Measurements from ENCODE around the gene NXPE3.

DNA sequence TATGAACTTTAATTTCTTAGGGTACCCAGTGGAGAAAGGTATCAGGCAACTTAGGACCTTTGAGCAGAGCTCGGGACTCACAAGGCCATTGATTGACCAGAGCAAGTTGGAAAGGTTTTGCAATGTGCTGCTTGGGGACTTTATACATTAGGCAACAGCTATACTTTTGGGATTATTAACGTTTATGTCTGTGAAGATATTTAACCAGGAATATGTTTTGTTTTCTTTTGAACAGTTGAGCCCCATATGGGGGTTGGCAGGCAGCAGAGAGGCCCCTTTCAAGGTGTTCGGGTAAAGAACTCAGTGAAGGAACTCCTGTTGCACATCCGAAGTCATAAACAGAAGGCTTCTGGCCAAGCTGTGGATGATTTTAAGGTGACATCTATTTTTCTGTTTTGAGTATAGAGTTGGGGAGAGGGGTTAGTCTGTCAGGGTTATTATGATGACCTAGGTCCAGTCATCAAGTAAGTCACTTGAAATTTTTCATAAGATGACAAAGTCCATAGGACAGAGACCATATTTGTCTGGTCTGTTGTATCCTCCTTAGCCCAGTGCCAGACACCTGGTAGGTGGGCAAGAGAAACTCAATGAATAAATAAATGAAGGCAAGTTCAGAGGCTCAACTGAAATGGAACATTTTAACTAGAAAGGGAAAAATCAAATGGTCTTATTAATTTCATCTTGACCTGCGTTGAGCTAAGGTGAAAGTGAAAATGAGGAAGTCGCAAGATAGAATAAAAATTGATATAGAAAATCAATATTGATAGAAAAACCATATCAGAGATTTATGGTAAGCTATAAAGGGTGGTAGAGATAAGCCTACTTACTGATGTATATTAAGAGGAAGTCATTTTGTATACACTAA lies 73.1 kb downstream of the NXPE3 start:
- TF ChIP-seq, protein P1, sequence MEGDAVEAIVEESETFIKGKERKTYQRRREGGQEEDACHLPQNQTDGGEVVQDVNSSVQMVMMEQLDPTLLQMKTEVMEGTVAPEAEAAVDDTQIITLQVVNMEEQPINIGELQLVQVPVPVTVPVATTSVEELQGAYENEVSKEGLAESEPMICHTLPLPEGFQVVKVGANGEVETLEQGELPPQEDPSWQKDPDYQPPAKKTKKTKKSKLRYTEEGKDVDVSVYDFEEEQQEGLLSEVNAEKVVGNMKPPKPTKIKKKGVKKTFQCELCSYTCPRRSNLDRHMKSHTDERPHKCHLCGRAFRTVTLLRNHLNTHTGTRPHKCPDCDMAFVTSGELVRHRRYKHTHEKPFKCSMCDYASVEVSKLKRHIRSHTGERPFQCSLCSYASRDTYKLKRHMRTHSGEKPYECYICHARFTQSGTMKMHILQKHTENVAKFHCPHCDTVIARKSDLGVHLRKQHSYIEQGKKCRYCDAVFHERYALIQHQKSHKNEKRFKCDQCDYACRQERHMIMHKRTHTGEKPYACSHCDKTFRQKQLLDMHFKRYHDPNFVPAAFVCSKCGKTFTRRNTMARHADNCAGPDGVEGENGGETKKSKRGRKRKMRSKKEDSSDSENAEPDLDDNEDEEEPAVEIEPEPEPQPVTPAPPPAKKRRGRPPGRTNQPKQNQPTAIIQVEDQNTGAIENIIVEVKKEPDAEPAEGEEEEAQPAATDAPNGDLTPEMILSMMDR (IDR thresholded peaks at IDR 0.05), result no peak
- TF ChIP-seq POLR2AphosphoS5 (IDR thresholded peaks at IDR 0.05), result no peak
